Left colon (tissue), 2 donors: ENCODE results near the gene MAPK11. TPM values are rescaled to one million over a fixed set of nuclear protein-coding genes. Genes with fewer than 3 reads are reported as not detected.
A peak's percentile ranks its signal among the peaks of the same experiment; 100 is the strongest.

Experiments used
- ATAC-seq: fragments of 200-7000 bp; cut with Tn5 transposase; one replicate; pipeline ENCODE4 v1.9.1; 2020; ENCODE audit warnings: mild to moderate bottlenecking, moderate library complexity
- DNase-seq, 2 donors: peaks; one replicate each; pipeline ENCODE4 v3.0.0-alpha.2; 2020
- intact Hi-C, 2 donors: fragments of 100-400 bp; cut with DNase I in 1 of 2; cut with micrococcal nuclease in 1 of 2; formaldehyde crosslinking; loops; one replicate each; pipeline versions ENCODE4 v1.11.2 to v1.14.0; 2022; cut with DNase I, micrococcal nuclease
- total RNA-seq, 2 donors: library from RNA; stranded (reverse); fragmentation: NEBNext Ultra II Directional; extraction: Animal tissue kit (Norgen Biotek cat#: 25700); gene quantifications; one replicate each; pipeline ENCODE4 v1.2.1, GENCODE V29; 2021
- donor health status: DM: no; HTN: no; CAD: no.
- donor health status: DM: yes; HTN: yes; CAD: no.

Gene MAPK11
- total RNA-seq, 2 donors from 2014 or later = 1.2 to 1.9 TPM

GRCh38 chr22:50270666-50271394 is 650 bp upstream of the MAPK11 start:
- intact Hi-C loops = loop anchor here in 1 of 2 donors (10.0 kb wide), 1 partner anchor 54 kb away; the partner anchor contains the start of gene DENND6B
- DNase-seq = peak in 1 of 2 donors; percentile 80

GRCh38 chr22:50269573-50269969 is 609 bp downstream of the MAPK11 start:
- no peak for DNase-seq
- intact Hi-C loops = no loop called here

More at GRCh38 chr22:50270666-50271394, 650 bp upstream of the MAPK11 start:
- peak; percentile 52 for ATAC-seq

GRCh38 chr22:50268655-50269113 is 1.5 kb downstream of the MAPK11 start:
- ATAC-seq (peak; percentile 24), DNase-seq (peak in 1 of 2 donors; percentile 50)
- intact Hi-C loops = no loop called here

More at GRCh38 chr22:50269573-50269969, 609 bp downstream of the MAPK11 start:
- no peak for ATAC-seq

- intact Hi-C loops = no loop called here
- DNase-seq (peak; percentile 55 to 63), ATAC-seq (peak; percentile 61)
These were observed 2.4 kb downstream of the MAPK11 start for GRCh38 chr22:50267591-50268390.

GRCh38 chr22:50266994-50267393 is 3.2 kb downstream of the MAPK11 start:
- DNase-seq (no peak), ATAC-seq (no peak)
- intact Hi-C loops = no loop called here

GRCh38 chr22:50264946-50265669 is 5.1 kb downstream of the MAPK11 start:
- no peak for ATAC-seq
- intact Hi-C loops = no loop called here
- no peak for DNase-seq

GRCh38 chr22:50264104-50264745 is 6.0 kb downstream of the MAPK11 start:
- intact Hi-C loops = no loop called here
- DNase-seq = no peak
- ATAC-seq = no peak

- intact Hi-C loops = no loop called here
- ATAC-seq = no peak
These were observed 7.1 kb downstream of the MAPK11 start for GRCh38 chr22:50262973-50263617.

GRCh38 chr22:50262460-50262911 is 7.7 kb downstream of the MAPK11 start:
- DNase-seq (no peak), ATAC-seq (no peak)
- intact Hi-C loops = no loop called here

More at GRCh38 chr22:50262973-50263617, 7.1 kb downstream of the MAPK11 start:
- DNase-seq = no peak

GRCh38 chr22:50261615-50262459 is 8.3 kb downstream of the MAPK11 start, which contains the start of gene MAPK12:
MAPK12 (minus strand) TSS chr22:50261683; CDS start chr22:50261509, 174 bp downstream.
- intact Hi-C loops = no loop called here
- DNase-seq (no peak), ATAC-seq (no peak)

- ATAC-seq (peak; percentile 21), DNase-seq (no peak)
- intact Hi-C loops = no loop called here
These were observed 9.2 kb downstream of the MAPK11 start for GRCh38 chr22:50260801-50261614.

- ATAC-seq = no peak
- intact Hi-C loops = no loop called here
- DNase-seq = no peak
These were observed 9.8 kb downstream of the MAPK11 start for GRCh38 chr22:50260434-50260800.

GRCh38 chr22:50259302-50259701 is 10.9 kb downstream of the MAPK11 start:
- intact Hi-C loops = no loop called here
- ATAC-seq = no peak
- no peak for DNase-seq

GRCh38 chr22:50258361-50259292 is 11.6 kb downstream of the MAPK11 start:
- DNase-seq (no peak), ATAC-seq (no peak)
- intact Hi-C loops = no loop called here
